SK-N-SH (cell line): ENCODE results near the gene HRH2. TPM values are rescaled to one million over a fixed set of nuclear protein-coding genes. Genes with fewer than 3 reads are reported as not detected.

Experiments used
- CTCF ChIA-PET: fragments of 300-600, 350-600 bp; formaldehyde crosslinking; extraction: SDS; loops from one replicate; lab custom pipeline; 2021; lab: Yijun Ruan, JAX
- POLR2A ChIA-PET: fragments of 350-600 bp; sonication (Branson Sonifier 250); formaldehyde crosslinking; extraction: SDS; loops from one replicate; lab custom pipeline; 2020; ENCODE audit warnings: antibody characterized with exemption, inconsistent platforms; lab: Yijun Ruan, JAX
- DNase-seq: peaks from one replicate; pipeline ENCODE4 v3.0.0; 2012
- H2AFZ ChIP-seq: fragments of 200-600 bp; sonication (generic); 2 replicates; pipeline ENCODE4 v1.8.1; 2016; ENCODE audit warnings: antibody characterized with exemption, mild to moderate bottlenecking, low read depth
- H3F3A ChIP-seq: fragments of 200-600 bp; sonication (generic); replicated peaks from 2 replicates; pipeline ENCODE3; 2016; ENCODE audit warnings: antibody characterized with exemption, mild to moderate bottlenecking; ENCODE audit not compliant: insufficient read depth
- H3K27ac ChIP-seq, 2 experiments: fragments of 200-500 bp in 1 of 2; fragments of 200-600 bp in 1 of 2; sonication (Bioruptor generic) in 1 of 2; sonication (generic), shearing (Covaris generic) in 1 of 2; 2 replicates each; pipeline versions ENCODE4 v1.5.1 to v1.6.1; 2014 to 2016; ENCODE audit warnings: low read depth in 2 of 2, inconsistent platforms in 1 of 2, low read length in 1 of 2, mild to moderate bottlenecking in 1 of 2, mixed read lengths in 1 of 2
- H3K27me3 ChIP-seq: fragments of 200-600 bp; sonication (generic), shearing (Covaris generic); 2 replicates; pipeline ENCODE4 v1.6.1; 2016; ENCODE audit warnings: mixed run types; ENCODE audit not compliant: insufficient read depth
- H3K36me3 ChIP-seq, 2 experiments: fragments of 200-500 bp in 1 of 2; fragments of 200-600 bp in 1 of 2; sonication (Bioruptor generic) in 1 of 2; sonication (generic) in 1 of 2; replicated peaks in 1 of 2; 2 replicates each; pipeline versions ENCODE3 to v1.5.1; 2014 to 2016; ENCODE audit warnings: low read length in 1 of 2, mild to moderate bottlenecking in 1 of 2; ENCODE audit not compliant: insufficient read depth in 2 of 2, control insufficient read depth in 1 of 2
- H3K4me1 ChIP-seq, 2 experiments: fragments of 200-500 bp in 1 of 2; fragments of 200-600 bp in 1 of 2; sonication (Bioruptor generic) in 1 of 2; sonication (generic), shearing (Covaris generic) in 1 of 2; 2 replicates each; pipeline versions ENCODE4 v1.5.1 to v1.6.1; 2014 to 2016; ENCODE audit warnings: low read depth in 1 of 2, low read length in 1 of 2, mixed run types in 1 of 2; ENCODE audit not compliant: insufficient read depth in 2 of 2, control insufficient read depth in 1 of 2
- H3K4me2 ChIP-seq: fragments of 200-600 bp; sonication (generic), shearing (Covaris generic); 2 replicates; pipeline ENCODE4 v1.6.1; 2017; ENCODE audit warnings: mixed run types
- H3K4me3 ChIP-seq, 2 experiments: fragments of 200-500 bp in 1 of 2; fragments of 200-600 bp in 1 of 2; sonication (Bioruptor generic) in 1 of 2; sonication (generic), shearing (Covaris generic) in 1 of 2; 2 replicates each; pipeline versions ENCODE4 v1.5.1 to v1.8.1; 2014 to 2016; ENCODE audit warnings: low read depth in 2 of 2, inconsistent platforms in 1 of 2, low read length in 1 of 2, mild to moderate bottlenecking in 1 of 2, mixed read lengths in 1 of 2, moderate library complexity in 1 of 2
- H3K79me2 ChIP-seq: fragments of 200-600 bp; sonication (generic); 2 replicates; pipeline ENCODE4 v1.8.1; 2017; ENCODE audit warnings: mild to moderate bottlenecking; ENCODE audit not compliant: insufficient read depth
- H3K9ac ChIP-seq: fragments of 200-600 bp; sonication (generic); 2 replicates; pipeline ENCODE4 v1.6.1; 2017; ENCODE audit warnings: mixed run types
- H3K9me2 ChIP-seq: fragments of 200-600 bp; sonication (generic); 2 replicates; pipeline ENCODE4 v1.6.1; 2017; ENCODE audit warnings: mixed run types
- H3K9me3 ChIP-seq: fragments of 200-600 bp; sonication (generic); 2 replicates; pipeline ENCODE4 v1.6.1; 2017; ENCODE audit warnings: mixed run types, mild to moderate bottlenecking, moderate library complexity
- H4K20me1 ChIP-seq: fragments of 200-600 bp; sonication (generic); 2 replicates; pipeline ENCODE4 v1.6.1; 2017; ENCODE audit warnings: mild to moderate bottlenecking, mixed run types; ENCODE audit not compliant: insufficient read depth
- ELF1 ChIP-seq: IDR thresholded peaks from 2 replicates; pipeline ENCODE4 v1.4.0; 2012
- EP300 ChIP-seq, 2 experiments: IDR thresholded peaks; 2 replicates each; pipeline versions ENCODE4 v1.4.0 to v1.6.1; 2012; ENCODE audit warnings: borderline replicate concordance in 1 of 2, low read depth in 1 of 2, low read length in 1 of 2
- FOSL2 ChIP-seq: IDR thresholded peaks from 2 replicates; pipeline ENCODE4 v1.4.0; 2012; ENCODE audit warnings: low read depth, mild to moderate bottlenecking, moderate library complexity, borderline replicate concordance
- IRF3 ChIP-seq: fragments of 150-350 bp; IDR thresholded peaks from 2 replicates; pipeline ENCODE4 v1.6.1; 2016; ENCODE audit warnings: mild to moderate bottlenecking, low read depth, low read length
- MEF2A ChIP-seq: IDR thresholded peaks from 2 replicates; pipeline ENCODE4 v1.4.0; 2012; ENCODE audit warnings: low read depth, borderline replicate concordance
- MXI1 ChIP-seq: IDR thresholded peaks from 2 replicates; pipeline ENCODE4 v1.6.1; 2012; ENCODE audit warnings: mild to moderate bottlenecking, low read depth, low read length, improper control_type of control experiment
- NRF1 ChIP-seq: IDR thresholded peaks from 2 replicates; pipeline ENCODE4 v1.6.1; 2012; ENCODE audit warnings: low read depth, mild to moderate bottlenecking, low read length
- RAD21 ChIP-seq: IDR thresholded peaks from 2 replicates; pipeline ENCODE4 v1.6.1; 2012; ENCODE audit warnings: mild to moderate bottlenecking, low read length
- RXRA ChIP-seq: IDR thresholded peaks from 2 replicates; pipeline ENCODE4 v1.4.0; 2012; ENCODE audit warnings: low read depth, mild to moderate bottlenecking, borderline replicate concordance
- YY1 ChIP-seq: IDR thresholded peaks from 2 replicates; pipeline ENCODE4 v1.4.0; 2012; ENCODE audit warnings: low read depth, mild to moderate bottlenecking
- ZBTB33 ChIP-seq: IDR thresholded peaks from 2 replicates; pipeline ENCODE4 v1.4.0; 2012; ENCODE audit warnings: low read depth, borderline replicate concordance
- WGBS: methylation state at CpG from one replicate; pipeline ENCODE4 v1.1.6; 2017; ENCODE audit warnings: low lambda C conversion rate; 5-methylcytosine and 5-hydroxymethylcytosine counted together
- polyA plus RNA-seq, 3 experiments: library from polyadenylated mRNA; depleted of rRNA; stranded (reverse); fragments of >200 nt; gene quantifications; 2 replicates each; pipeline ENCODE4 v1.2.3, GENCODE V29; 2012
- TF ChIP-seq, protein P1 (sequence below): fragments of 200-600 bp; sonication (generic); IDR thresholded peaks from 2 replicates; pipeline ENCODE4 v1.6.1; 2017; ENCODE audit warnings: antibody characterized with exemption, mild to moderate bottlenecking, moderate library complexity
- TF ChIP-seq, protein P2 (sequence below): fragments of 150-350 bp; IDR thresholded peaks from 2 replicates; pipeline ENCODE4 v1.6.1; 2017; ENCODE audit warnings: antibody characterized with exemption, low read length, low read depth, borderline replicate concordance

HRH2 gene
- polyA plus RNA-seq, 1 of the 3 experiments (the other 2 are of a cell fraction), result 0.08 TPM

- Histone ChIP-seq H3K27me3 (no peaks in the 10 kb centered on the region), H4K20me1 (no peaks in the 10 kb centered on the region), H2AFZ (no peak overlapping the region), H3K4me2 (no peak overlapping the region), H3K9ac (no peak overlapping the region), H3K36me3 (no peaks in the 10 kb centered on the region), H3F3A (no peaks in the 10 kb centered on the region), H3K79me2 (no peaks in the 10 kb centered on the region), H3K27ac (no peak overlapping the region), H3K9me3 (no peaks in the 10 kb centered on the region), H3K9me2 (no peaks in the 10 kb centered on the region), H3K4me3 (no peak overlapping the region), H3K4me1 (no peaks in the 10 kb centered on the region)
- DNase-seq, result no peak
- WGBS, result 47% methylated on average over 3 of the region's 4 CpGs
- CTCF ChIA-PET, result interaction anchor here (1.0 to 20.1 kb wide), 5 partner anchors 9 to 200 kb away, joined by 3 to 338 read pairs (median 6); partner anchors contain the start of gene CPLX2
- POLR2A ChIA-PET, result no interaction called here
- TF ChIP-seq RXRA, result no peak
- TF ChIP-seq EP300 (IDR thresholded peaks at IDR 0.05; ENCODE audit: borderline replicate concordance in 1 of 2, low read depth in 1 of 2, low read length in 1 of 2), result no peak
- no peak for TF ChIP-seq RAD21
- TF ChIP-seq IRF3, result no peak
- TF ChIP-seq YY1, result no peak
- TF ChIP-seq ZBTB33, result no peak
- no peak for TF ChIP-seq ELF1
- TF ChIP-seq, protein P1, sequence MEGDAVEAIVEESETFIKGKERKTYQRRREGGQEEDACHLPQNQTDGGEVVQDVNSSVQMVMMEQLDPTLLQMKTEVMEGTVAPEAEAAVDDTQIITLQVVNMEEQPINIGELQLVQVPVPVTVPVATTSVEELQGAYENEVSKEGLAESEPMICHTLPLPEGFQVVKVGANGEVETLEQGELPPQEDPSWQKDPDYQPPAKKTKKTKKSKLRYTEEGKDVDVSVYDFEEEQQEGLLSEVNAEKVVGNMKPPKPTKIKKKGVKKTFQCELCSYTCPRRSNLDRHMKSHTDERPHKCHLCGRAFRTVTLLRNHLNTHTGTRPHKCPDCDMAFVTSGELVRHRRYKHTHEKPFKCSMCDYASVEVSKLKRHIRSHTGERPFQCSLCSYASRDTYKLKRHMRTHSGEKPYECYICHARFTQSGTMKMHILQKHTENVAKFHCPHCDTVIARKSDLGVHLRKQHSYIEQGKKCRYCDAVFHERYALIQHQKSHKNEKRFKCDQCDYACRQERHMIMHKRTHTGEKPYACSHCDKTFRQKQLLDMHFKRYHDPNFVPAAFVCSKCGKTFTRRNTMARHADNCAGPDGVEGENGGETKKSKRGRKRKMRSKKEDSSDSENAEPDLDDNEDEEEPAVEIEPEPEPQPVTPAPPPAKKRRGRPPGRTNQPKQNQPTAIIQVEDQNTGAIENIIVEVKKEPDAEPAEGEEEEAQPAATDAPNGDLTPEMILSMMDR, result no peak
- no peak for TF ChIP-seq FOSL2
- TF ChIP-seq, protein P2, sequence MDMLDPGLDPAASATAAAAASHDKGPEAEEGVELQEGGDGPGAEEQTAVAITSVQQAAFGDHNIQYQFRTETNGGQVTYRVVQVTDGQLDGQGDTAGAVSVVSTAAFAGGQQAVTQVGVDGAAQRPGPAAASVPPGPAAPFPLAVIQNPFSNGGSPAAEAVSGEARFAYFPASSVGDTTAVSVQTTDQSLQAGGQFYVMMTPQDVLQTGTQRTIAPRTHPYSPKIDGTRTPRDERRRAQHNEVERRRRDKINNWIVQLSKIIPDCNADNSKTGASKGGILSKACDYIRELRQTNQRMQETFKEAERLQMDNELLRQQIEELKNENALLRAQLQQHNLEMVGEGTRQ, result no peak
- no peak for TF ChIP-seq NRF1
- no peak for TF ChIP-seq MEF2A
- no peak for TF ChIP-seq MXI1
Observed at GRCh38 chr5:175736652-175737051, 78.8 kb downstream of the HRH2 start.
